Right ventricle myocardium superior (tissue), 1 donor: ENCODE measurements around the gene FBXO7. TPM values are rescaled to one million over a fixed set of nuclear protein-coding genes. Genes with fewer than 3 reads are reported as not detected.

Source experiments
- ATAC-seq: fragments of 200-7000 bp; cut with Tn5 transposase; one replicate; pipeline ENCODE4 v1.9.1; 2020; ENCODE audit warnings: mild to moderate bottlenecking; ENCODE audit not compliant: poor library complexity
- DNase-seq: peaks from one replicate; pipeline ENCODE4 v3.0.0-alpha.2; 2020
- intact Hi-C: fragments of 100-400 bp; cut with DNase I; formaldehyde crosslinking; loops from one replicate; pipeline ENCODE4 v1.11.2; 2022
- total RNA-seq: library from RNA; stranded (reverse); fragmentation: NEBNext Ultra II Directional; extraction: Animal tissue kit (Norgen Biotek cat#: 25700); gene quantifications from one replicate; pipeline ENCODE4 v1.2.1, GENCODE V29; 2021
- donor health status: DM: no; HTN: yes; CAD: no; lungs with severe emphysema.

Gene FBXO7
- total RNA-seq, 1 donor from 2014 or later = 30.3 TPM

DNA sequence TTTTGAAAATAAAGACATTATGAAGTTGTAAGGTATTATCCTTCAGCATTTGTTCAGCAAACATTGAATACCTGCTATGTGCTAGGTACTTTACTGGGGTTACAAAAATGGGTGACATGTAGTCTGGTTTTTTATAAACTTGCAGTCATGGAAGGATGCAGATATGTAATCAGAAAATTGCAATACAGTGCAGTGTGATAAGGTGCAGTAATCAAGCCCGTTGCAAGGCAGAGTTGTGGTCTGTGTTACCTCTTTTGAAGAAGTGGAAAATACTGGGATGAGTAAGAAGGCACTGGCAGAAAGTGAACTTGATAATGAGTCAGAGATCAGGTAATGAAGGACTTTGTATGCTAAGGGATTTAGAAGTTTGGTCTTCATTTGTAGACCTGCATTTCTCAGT is 8.1 kb downstream of the FBXO7 start:
- no peak for DNase-seq
- ATAC-seq = no peak
- intact Hi-C loops = no loop called here

DNA sequence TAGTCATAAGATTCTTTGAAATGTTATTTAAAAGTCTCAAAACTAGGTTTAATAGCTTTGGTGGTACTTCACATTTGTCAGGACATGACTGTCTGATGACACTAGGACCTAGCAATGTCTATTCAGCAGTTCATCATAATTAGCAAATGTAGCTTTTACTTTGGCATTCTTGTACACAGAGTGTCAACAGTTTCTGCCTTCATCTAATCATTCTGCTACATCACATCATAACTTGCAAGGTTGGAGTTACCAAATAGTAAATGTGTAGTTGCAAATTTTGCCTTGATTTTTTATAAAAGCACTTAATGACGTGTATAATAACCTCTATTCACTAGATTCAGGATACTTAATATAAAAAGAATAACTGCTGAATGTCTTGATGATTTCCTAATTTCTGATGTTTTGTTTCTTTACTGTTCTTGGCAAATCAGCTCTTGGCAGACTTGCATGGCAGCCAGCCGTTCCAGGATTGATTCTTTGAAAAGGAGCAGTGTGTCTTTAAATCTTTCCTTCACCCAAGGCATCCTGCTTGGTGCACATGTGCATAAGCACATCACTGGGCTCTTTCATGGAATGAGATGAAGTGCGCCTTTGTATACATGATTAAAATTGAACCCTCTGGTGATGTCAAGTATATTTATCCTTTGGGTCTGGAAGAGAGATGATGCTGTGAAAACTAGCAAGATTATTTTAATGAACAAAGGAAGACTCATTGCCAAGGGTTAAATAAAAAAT is 12.2 kb downstream of the FBXO7 start:
- DNase-seq = no peak
- intact Hi-C loops = no loop called here
- no peak for ATAC-seq

DNA sequence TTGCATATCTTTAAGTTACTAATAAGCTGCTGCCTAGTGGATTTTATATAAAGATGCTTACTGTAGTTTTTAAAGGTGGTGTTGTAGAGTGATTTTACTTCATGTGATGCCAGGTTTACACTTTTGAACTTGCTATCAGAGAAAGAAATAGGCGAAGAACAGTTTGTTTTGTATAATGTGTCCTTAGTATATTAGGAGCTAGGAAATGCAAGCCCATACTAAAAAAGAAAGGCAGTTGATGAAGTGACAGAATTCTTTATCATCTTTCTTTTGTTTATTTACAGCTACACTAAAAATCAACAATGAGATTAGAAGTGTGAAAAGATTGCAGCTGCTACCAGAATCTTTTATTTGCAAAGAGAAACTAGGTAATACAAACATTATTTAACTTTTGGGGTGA is 12.8 kb downstream of the FBXO7 start:
- DNase-seq (no peak), ATAC-seq (no peak)
- intact Hi-C loops = no loop called here

DNA sequence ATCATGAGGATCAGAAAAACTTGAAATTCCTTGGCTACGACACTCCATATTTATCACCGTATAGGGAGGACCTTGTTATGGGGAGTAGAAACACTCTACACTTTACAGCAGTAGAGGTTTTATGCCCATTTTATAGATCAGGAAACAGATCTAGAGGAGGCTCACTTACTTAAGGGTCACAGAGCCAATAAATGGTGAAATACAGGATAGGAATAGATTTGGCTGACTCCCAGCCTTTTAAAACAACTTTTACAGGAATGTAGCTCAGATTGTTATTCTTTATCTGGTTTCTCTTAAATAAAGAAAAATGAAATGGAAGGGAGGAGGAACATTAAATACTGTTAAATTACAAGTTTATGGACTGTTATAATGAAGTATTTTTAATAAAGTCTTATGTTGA is 14.8 kb downstream of the FBXO7 start:
- DNase-seq (no peak), ATAC-seq (no peak)
- intact Hi-C loops = no loop called here

DNA sequence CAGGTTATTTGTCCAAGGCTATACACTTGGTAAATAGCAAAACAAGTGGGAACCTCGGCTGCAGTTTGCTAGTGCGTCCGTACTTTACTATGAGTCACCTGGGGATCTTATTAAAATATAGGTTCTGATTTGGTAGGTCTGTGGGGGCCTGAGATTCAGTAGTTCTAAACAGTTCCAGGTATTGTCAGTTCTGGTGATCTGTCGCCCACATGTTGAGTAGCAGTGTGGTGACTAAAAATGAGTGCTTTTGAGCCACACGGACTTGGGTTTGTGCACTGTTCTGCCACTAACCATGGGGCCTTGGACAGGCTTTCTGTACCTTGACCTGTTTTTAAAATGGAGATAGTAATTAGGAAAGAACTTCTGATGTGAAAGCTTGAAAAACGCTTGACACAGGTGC is 15.7 kb downstream of the FBXO7 start:
- intact Hi-C loops = no loop called here
- ATAC-seq (no peak), DNase-seq (no peak)

DNA sequence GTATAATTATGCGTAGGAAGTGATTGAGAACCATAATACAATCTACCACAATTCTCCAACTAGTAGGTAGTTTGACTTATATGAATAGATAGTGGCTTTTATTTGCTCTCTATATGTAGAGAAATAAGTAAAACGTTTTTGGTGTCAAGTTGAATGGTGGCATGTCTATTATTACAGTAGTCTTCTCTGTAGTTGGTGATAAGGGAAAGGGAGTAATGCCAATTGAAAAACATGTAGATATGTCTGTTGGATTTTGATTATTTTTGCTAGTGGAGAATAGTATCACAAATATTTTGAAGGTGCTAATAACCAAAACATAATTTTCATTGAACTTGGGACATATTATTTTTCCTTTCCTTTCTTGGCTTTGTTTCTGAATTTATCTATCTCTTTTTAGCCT is 17.5 kb downstream of the FBXO7 start:
- no peak for ATAC-seq
- intact Hi-C loops = no loop called here

DNA sequence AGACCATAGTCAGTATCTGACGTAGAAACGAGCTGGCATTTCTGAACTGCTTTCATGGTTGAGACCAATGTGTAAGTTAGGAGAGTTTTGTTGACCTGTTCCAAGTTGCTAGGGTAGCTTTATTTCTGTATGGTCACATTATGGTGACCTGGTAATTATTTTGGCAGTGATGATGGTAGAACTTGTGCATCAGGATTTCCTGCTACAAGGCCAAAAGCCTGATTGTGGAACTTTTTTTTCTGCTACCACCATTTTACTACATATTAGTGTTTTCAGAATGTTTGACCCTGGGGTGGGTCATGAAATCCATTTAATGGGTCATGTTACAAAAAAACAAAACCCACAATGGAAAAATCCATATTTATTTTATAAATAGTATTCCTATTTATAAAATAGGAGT is 18.9 kb downstream of the FBXO7 start:
- intact Hi-C loops = no loop called here

More for the DNA sequence above, 17.5 kb downstream of the FBXO7 start:
- no peak for DNase-seq

DNA sequence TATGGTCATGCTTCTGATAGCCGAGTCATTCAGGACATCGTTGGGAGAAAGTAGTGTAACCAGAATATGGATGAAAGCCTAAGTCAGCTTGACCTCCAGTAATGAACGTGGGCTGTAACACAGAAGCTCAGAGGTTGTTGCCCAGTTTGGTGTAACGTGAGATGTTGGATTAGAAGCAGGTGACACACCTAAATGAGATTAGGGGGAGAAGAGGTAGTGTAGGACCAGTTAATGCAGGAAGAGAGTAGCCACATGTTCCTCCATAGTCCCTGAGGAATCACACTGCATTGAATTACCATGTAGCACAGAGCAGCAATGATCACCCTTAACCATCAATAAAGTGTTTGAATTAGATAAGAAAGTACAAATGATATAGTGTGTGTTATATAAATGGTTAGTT is 20.4 kb downstream of the FBXO7 start:
- DNase-seq (no peak), ATAC-seq (no peak)
- intact Hi-C loops = no loop called here

More for the DNA sequence above, 18.9 kb downstream of the FBXO7 start:
- no peak for ATAC-seq
- no peak for DNase-seq

DNA sequence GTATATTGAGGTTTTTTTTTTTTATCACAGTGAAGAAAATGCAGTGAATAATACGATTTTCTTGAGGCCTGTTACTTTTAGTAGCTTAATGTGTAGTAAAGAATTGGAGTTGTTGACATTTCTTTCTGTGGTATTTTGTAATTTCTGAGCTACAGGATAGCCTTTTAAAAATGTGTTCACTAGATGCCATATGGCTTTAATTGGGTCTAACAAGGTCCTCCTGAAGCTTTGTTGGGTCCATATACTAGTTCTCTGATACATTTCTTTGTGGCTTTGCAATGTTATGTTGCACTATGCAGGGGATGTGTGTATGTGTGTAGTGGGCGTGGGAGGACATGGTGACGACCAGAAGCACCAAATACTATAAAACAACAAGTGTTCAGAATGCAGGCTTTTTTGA is 25.1 kb downstream of the FBXO7 start:
- ATAC-seq = no peak

DNA sequence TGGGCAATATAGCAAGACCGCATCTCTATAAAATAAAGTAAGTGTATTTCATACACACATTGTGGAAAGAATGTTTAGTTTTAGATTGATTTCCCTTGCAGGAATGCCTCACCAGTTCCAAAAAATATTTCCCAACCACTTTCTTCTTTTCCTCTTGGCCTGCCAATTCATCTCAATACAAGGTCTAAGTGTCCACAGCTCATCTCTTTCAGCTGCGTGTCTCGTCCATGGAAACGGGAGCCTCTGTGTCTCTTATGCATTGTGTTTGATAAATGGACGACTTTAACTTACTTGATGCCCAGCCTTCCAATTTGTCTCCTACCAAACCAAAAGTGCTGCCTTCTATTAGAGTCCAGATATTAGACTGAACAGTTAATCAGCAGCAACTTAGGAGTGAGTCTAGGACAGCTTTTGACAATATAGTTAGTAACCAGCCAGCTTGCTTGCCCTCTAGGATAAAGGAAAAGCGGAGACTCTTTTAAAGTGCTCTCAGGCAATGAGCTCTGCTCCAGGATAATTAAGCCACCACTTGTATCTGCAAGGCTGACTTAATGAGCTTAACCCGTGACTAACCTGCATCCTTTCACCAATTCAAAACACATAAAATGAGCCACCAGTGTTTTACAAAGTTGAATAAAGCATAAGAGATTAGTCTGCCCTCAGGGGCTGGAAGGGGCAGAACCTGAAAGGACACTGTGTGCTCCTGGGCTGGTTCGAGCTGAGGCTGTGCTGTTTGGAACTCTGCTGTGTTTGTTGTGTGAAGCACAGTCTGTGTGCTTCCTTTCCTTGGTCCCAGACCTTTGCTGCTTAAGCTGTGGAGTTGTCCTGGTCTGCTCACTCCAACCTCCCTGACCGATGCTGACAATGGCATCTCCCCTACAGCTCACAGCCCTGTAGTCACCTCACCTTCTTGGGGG is 27.5 kb downstream of the FBXO7 start:
- intact Hi-C loops = no loop called here
- DNase-seq (no peak), ATAC-seq (no peak)

More for the DNA sequence above, 25.1 kb downstream of the FBXO7 start:
- intact Hi-C loops = no loop called here
- DNase-seq = no peak

DNA sequence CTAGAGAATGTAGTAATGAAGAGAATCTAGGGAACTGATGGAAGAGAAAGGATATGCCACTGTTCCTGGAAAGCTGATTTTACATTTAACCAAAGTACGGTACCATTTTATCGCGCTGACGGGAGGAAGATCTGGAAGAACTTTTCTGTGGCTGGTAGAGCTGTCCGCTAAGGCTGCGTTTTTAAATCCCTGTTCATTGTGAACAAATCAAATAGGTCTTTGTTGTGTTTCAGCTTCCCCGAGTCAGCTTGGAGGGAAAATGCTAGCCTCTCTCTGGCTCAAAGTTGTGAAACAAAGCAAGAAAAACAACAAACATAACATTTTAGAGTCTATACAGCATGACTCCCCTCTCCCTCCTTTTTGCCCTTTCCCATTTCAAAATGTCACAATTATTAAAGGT is 34.4 kb downstream of the FBXO7 start:
- ATAC-seq (no peak), DNase-seq (no peak)
- intact Hi-C loops = no loop called here

DNA sequence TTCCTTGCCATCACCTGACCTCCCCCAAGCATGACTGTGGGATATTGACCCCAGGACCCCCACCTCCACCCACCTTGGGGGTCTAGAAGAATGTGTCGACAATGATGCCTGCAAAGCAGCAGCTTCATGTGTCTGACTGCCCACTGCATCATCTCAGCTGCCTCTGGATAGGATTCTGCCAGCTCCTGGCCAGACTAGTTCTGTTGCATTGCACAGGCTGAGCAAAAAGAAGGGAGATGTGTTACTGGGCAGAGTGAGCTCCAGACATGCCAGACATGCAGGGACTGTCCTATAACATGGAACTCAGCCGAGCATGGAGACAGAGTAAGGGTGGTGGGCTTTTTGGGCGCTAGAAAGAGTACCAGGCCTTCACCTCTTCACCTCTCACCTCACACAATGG is 36.7 kb downstream of the FBXO7 start:
- ATAC-seq (no peak), DNase-seq (no peak)
- intact Hi-C loops = no loop called here

DNA sequence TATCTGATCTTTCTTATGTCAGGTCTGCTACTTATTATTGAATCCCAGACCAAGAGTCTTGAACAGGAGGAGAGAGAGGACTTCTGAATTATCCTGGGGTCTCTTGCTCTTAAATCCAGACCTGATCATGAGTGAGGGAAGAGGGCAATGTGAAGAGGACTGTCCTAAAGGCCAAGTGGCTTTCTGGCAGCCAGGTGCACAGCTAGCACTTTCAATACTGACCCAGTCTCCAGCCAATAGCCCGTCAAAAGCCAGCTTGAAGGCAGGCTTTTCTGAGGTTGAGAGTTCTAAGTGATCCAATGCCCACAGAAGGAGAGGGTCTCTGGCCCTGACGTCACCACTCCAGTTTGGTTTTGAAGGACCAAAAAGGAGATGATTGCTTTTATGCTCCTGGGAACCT is 37.2 kb downstream of the FBXO7 start:
- intact Hi-C loops = no loop called here
- DNase-seq (no peak), ATAC-seq (no peak)

DNA sequence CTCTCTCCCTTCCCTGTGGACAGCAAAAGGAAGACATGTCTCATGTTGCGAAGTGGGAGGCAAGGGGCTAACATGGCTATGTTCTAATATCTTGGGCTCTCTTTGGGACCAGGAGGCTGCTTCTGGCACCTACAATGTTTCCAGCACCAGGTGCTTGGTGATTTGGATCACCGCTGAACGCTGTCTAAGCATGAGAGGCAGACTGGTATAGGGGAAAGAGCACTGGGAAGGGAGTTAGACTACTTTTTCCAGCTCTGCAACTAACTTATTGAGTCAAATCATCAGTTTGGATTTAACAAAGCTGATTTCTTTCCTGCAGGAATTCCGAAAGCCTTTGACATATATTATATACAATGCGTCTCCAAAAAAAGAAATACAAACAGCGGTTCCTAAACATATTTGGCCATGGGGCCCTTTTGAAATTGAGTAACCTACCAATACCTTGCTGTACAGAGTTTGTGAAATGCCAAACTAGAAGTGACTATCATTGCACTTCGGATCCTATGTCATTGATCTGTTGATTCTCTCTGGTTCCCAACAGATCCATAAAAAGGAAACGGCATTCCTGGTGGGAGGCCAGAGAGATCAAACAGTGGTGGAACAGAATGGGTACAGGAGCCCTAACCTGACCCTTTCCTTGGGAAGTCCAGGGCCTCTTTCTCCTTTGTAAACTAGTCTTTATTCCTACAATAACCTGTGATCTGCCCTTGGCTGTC is 37.8 kb downstream of the FBXO7 start:
- ATAC-seq (no peak), DNase-seq (no peak)
- intact Hi-C loops = no loop called here

DNA sequence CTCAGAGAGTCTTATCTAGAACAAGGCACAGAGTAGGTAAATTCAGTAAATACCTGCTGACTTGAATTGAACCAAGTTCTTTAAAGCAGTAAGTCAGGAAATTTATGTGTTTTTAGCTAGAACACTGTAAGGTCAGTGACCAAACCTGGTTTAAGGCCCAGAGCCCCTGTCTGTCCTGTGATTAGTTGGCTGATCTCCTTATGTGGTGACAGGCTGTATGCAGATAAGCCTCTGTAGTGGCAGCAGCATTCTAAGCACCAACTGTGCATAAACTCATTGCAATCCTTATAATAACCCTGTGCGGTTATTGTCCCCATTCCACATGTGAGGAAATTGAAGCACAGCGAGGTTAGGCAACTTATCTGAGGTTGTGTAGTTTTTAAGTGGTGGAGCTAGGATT is 40.5 kb downstream of the FBXO7 start:
- no peak for ATAC-seq
- no peak for DNase-seq
- intact Hi-C loops = no loop called here

DNA sequence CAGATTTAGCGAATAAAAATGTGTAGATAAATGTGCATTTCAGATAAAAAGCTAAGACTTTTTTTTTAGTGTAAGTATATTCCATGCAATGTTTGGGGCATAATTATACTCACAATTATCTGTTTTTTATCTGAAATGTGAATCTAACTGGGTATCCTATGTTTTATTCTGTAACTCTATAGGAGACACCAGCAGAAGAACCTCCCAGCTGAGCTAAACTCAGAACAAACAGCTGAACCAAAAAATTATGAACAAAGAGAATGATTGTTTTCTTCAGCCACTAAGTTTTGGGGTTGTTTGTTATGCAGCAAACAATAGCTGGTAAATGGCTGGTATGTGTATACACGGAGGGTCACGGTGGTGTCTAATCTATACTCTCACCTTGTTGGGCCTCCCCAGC is 42.9 kb downstream of the FBXO7 start:
- ATAC-seq (no peak), DNase-seq (no peak)
- intact Hi-C loops = no loop called here

DNA sequence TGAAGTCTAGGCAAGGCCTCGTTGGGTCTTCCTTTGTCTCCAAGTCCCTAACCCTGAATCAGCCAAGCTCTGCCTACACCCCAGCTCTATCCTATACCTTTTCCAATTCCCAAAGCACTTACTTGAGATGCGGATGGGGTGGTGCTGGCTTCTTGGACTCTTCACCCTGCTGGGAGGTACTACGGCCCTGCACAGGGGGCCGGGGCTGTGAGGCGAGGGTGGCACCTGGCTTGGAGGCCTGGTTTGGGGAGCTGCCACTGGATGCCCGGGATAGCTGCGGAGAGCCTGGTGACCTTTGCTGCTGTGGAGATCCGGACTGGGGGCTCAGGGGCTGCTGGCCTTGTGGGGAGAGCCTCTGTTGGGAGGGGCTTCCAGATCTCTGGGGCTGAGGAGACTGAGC is 43.3 kb downstream of the FBXO7 start:
- DNase-seq (no peak), ATAC-seq (no peak)
- intact Hi-C loops = no loop called here

DNA sequence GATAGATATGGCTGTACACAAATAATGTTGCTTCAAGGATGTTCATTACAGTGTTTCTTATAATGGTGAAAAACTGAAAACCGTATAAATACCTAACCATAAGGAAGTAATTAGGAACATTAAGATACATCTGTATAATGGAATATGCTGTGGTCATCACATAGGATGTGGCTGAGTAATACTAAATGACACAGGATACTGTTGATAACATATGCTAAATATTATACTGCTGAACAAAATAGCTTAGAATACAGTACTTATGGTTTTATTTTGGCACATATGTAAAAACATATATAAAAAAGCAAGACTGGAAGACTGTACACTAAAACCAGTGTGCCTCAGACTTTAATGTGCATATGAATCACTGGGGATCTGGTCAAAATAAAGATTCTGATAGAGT is 43.8 kb downstream of the FBXO7 start:
- intact Hi-C loops = no loop called here
- DNase-seq = no peak
- no peak for ATAC-seq

DNA sequence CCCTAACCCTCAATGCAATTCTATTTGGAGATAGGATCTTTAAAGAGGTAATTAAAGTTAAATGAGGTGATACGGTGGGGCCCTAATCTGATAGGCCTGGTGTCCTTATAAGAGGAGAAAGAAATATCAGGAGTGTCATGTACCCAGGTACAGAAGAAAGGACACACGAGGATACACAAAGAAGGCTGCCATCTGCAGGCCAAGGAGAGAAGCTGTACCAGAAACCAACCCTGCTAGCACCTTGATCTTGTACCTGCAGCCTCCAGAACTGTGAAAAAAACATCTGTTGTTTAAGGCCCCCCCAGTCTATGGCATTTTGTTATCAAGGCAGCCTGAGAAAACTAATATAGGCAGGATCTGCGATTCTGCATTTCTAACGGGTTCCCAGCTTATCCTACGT is 44.2 kb downstream of the FBXO7 start:
- DNase-seq = no peak
- intact Hi-C loops = no loop called here
- no peak for ATAC-seq

DNA sequence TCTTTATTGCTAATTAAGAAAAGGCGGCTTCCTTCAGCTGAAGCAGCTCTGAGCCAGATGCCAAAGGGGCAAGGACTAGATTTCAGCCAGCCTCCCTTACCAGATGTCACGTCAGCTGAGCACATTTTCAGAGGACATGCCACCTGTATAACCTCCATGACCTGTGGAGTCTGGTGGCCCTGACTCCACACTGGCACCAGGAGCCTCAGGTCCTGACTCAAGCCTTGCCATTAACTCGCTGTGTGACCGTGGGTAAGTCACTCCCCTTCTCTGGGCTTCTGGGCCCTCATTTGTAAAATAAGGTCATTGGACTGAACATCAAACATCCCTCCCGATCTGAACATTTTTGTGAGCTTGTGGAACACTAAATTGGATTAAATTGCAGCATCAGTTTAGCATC is 46.0 kb downstream of the FBXO7 start:
- DNase-seq (no peak), ATAC-seq (no peak)
- intact Hi-C loops = no loop called here
